AG20443 (cell line): ENCODE measurements around the gene ZMPSTE24.

Experiments
- DNase-seq: peaks from one replicate; pipeline ENCODE4 v3.0.0; 2012; ENCODE audit warnings: low spot score, mixed read lengths

ZMPSTE24 gene

DNA sequence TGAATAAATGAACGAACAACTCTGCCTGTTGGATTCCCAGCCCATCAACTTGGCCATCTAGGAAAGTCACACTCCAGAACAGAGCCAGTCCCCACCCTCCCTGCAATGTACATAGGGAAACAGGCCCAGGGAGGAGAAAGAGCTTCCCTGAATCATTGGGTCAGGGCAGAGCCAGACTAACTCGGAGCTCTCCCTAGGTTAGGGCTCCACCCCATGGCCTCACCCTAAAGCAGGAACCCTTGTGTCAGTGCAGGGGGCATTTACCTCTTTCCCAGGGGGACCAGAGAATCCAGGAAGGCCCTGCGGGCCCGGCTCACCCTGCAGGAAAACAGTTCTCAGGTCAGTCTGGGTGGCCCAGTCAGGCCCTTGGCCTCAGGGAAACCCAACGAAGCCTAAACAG lies 47.4 kb downstream of the ZMPSTE24 start:
- DNase-seq = no peak

DNA sequence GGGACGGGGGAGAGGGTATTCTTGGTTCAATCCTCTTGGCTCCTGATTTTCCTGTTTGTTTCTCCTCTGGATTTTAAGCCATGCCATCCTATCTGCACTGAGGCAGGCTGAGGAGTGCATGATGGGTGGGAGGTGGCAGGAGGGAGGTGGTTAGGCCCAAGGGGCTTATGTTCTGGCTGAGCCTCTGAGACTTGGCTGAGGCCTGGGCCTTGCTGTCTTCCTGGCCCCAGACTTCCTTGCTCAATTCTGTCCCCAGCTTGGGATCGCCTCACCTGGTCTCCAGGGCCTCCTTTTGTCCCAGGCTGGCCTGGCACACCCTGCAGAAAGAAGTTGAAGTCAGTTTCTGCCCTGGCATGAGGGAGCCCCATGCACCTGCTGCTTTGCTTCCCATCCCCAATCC lies 47.8 kb downstream of the ZMPSTE24 start:
- no peak for DNase-seq

DNA sequence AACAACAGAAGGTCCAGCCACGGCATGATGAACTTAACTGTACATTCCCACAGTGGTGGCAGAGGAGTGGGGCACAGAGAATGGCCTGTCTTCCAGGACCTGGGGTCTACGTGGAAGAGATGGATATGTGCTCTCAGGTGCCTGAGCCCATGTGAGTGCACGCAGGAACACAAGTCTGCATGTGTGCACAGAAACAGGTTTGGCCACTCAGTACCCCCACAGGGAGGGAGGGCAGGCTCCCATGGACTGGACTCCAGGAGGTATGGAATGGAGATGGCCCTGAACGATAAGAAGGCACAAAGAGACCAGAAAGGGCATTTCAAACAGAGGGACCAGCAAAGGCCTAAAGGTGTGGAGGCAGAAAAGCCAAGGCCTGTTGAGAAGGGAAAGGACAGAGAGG lies 48.3 kb downstream of the ZMPSTE24 start:
- DNase-seq = no peak

DNA sequence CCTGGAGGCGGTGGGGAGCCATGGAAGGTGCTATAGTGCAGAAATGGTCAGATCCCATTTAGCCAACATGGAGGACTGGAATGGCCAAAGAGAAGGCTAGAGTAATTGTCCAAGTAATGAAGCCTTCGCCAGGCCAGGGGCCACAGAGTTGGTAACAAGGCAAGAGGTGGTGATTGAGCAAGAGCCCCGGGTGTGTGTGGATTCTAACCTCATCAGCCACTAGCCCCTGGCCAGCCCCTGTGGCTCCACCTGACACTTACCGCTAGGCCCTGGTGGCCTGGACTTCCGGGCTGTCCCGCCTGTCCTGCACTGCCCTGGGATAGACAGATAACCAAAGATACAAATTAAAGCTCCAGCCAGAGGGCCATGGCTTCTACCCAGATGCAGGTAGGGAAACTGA lies 49.1 kb downstream of the ZMPSTE24 start:
- no peak for DNase-seq

DNA sequence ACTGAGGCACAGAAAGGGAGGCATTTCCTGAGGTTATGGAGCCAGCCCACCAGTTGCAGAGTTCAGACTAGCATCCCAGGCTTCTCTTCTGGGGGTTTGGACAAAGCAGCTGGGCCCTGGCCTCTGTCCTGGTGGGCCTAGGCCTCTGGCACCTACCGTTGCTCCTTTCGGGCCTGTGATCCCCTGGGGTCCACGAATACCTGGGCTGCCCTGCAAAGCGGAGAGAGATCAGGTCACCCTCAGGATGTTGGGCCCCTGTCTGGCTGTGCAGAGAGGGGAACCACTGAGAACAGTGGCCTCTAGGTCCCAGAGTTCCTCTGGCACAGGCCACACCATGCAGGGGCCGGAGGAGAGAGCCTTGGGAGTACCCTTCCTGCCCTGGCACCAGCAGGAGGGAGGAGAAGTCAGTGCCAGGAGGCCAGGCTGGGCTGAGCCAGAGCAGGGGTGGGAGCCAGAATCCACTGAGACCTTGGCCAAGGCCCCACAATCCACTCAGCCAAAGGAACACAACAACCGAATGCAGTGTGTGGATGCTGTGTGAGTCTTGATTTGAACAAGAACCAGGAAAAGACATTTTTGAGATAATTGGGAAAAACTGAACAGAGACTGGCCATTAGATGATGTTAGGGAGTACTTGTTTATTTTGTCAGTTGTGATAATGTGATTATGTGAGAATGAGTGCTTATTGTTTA lies 50.1 kb downstream of the ZMPSTE24 start:
- DNase-seq = no peak

DNA sequence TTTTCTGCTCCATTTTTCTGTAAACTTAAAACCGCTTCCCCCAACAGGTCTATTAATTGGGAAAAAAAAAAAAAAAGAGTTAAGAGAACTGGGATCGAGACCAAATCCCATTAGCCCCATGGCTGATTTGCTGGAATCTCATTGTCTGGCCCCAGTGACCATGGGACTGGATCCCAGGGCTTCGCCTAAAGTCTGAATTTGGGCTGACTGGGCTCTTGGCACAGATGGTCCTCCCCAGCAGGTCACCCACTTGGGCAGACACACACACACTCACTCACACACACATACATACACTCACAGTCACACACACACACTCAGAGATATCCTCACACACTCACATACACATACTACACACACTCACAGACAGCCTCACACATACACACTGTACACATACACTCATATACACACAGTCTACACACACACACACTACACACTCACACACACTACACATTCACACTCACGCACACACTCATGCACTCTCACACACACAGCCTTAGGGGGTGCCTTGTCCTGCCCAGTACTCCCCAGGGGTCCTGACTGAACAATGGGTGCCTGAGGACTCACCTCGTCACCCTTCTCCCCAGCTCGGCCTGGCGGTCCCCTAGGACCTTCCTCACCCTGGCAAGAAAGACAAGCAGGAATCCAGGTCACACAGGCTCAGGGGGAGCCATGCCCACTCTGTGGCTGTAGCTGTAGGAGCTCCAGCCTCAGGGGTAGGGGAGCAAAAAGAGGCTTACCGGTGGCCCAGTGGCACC lies 51.5 kb downstream of the ZMPSTE24 start:
- no peak for DNase-seq

DNA sequence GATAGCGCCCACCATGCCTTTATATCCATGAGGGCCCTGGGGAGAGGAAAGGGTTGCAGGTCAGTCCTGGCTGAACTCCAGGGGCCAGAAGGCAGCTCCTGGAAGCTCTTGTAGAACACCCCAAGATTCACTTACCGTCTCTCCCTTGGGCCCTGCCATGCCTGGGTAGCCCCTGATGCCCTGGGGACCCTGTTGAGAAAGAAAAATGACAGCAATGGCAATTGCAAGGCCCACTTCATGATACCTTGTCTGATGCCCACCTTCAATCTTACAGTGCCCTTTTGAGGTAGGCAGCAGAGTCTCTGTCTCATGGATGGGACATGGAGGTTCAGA lies 52.1 kb downstream of the ZMPSTE24 start:
- no peak for DNase-seq

DNA sequence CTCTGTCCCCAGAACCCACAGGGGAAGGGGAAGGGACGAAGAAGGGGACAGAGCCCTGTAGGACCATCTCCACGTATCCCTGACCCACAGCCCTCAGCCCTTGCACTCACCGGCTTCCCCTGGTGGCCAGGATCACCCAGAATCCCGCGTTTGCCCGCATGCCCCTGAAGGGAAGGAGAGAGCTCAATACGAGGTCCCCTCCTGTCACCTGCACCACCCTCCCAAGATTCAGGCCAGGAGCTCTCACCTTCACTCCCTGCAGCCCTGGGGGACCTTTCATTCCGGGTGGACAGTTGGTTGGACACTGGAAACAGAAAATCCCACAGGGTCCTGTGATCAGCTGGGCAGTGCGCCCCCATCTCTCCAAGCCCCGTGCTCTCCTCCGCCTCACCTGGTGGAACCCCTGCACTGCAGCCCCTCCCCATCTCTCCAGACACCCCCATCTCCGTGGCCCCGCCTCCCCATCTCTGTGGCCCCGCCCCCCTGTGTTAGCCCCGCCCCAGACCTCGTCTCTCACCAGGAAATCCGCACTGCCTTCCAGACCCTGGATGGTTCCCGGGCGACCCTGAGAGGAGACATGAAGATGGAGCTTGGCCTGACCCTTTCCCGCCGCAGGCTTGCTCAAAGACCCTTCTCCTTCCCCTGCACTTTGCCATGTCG lies 53.1 kb downstream of the ZMPSTE24 start:
- no peak for DNase-seq

DNA sequence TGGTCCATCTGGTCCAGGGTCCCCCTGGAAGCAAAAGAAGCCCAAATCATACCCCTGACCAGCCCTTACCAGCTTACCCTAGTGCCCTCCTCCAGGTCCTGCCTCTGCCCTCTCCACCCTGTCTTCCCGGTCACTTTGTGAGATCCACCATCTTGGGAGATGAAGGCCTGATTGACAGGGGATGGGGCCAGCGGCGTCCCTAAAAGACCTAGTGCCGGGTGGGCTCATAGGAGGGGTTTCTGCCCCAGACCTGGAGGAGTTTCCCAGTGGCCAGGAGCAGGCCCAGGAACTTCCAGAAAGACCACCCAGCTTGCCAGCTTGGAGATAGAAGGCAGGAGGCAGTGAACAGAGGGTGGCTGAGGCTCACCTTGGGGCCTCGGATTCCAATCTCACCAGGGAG lies 53.7 kb downstream of the ZMPSTE24 start:
- no peak for DNase-seq

DNA sequence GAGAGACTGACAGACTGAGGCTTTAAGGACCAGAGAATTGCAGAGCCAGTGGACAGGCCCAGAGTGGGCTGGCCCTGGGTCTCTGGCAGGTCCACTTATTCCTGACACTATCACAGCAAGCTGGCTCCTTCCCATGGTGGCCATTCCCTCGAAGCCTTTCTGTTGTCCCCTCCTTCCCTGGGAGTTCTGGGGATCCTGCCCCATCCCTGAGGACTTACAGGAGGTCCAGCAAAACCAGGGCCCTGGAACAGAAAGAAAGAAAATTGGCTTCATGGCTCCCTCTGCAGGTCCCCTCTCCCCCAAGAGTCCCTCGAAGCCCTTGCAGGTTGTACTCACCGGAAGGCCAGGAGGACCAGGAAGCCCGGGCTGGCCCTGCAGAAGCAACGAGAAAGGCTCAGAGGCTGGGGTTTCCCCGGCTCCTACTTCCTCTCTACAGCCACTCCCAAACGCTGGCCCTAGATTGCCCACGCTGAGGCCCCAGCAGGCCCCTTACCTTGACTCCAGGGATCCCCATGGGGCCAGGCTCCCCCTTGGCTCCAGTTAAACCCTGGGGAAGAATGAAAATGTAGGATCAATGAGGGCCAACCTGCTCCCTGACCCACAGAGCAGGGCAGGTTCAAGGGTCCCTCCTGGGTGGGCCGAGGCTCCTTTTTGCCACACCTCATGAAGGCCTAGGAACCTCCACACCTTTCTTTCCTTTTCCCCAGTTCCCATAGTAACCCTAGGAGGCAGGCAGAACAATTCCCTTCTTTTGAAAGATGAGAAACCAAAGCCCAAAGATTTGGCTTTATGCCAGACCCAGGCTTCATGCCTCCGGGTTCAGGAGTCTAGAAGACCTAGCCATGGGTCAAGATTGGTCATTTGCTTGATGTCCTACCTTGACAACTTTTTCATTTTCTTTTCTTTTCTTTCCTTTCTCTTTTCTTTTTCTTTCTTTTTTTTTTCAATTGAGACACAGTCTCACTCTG lies 54.5 kb downstream of the ZMPSTE24 start:
- no peak for DNase-seq

DNA sequence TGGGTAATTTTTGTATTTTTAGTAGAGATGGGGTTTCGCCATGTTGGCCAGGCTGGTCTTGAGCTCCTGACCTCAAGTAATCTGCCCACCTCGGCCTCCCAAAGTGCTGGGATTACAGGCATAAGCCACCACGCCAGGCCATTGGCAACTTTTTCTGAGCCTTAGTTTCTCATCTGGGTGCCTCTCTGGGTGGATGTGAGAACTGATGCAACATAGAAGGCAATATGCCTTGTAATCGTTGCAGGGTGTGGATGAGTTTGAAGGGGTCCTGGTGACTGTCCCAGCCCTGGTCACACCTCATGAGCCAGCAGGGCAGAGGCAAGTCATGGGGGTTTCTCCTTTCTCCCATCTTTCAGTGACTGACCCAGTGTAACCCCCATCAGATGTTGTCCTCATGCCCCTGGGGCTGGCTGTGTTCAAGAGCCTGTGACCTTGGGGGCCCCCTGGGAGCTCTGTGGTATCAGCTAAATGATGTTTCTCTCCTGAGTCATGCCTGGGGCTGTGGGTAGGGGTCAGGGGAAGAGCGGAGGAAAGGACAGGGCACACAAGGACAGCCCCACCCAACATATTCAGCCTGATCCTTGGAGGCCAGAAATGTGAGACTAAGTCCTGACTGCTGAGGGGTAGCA lies 55.4 kb downstream of the ZMPSTE24 start:
- peak; percentile 45 for DNase-seq

DNA sequence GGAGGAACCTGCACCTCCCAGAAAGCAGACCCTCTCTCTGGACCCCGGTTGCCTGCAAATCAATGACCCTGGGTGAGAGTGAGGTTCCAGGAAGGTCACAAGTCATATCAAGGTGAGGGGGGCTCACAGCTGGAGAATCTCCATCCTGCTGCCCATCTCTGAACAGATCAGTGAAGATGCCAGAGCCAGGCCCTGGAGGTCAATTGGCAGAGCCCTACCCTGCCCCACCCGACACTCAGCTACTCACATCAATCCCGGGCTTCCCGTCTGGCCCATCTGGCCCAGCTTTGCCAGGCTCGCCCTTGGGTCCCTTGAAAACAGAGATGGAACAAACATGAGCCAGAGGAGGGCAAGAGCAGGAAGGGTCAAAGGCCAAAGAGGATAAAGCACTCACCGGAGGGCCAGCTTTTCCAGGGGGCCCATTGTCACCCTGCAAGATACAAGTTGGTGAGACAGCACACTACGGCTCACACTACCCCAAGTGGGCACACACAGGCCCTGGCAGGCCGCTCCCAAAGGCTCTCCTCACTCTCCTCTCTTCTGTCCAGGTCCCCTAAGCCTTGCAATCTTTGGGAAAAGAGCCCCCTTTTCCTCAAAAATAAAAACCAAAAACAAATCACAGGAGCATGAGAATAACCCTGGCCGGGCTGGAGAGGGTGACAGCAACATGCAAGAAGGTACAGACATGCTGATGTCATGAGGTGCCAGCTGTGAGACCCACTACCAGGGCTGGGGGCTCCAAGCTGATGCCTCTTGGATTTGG lies 56.1 kb downstream of the ZMPSTE24 start:
- no peak for DNase-seq

DNA sequence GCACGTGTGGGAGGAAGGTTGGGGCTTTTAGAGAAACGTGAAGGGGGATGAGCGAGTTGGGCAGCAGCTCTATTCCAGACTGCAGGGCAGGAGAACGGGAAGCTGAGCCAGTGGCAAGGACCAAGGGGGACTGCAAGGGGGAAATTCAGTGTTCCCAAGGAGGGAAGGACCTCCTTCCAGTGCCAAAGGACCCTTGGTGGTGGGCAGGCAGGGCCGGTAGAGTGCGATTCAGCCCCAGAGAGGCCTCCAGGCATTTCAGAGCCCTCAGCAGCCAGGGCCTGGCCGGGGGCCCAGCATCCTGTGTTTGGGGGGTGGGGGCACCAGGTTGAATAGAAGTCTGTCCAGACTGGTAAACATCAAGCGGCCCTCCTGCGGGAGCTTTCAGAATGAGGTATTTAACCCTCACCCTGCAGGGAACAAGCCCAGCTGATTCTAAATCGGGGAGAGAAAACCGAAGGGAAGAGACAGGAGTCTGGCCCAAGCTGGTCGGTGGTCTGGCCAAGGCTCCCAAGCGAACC lies 56.7 kb downstream of the ZMPSTE24 start:
- DNase-seq = no peak

DNA sequence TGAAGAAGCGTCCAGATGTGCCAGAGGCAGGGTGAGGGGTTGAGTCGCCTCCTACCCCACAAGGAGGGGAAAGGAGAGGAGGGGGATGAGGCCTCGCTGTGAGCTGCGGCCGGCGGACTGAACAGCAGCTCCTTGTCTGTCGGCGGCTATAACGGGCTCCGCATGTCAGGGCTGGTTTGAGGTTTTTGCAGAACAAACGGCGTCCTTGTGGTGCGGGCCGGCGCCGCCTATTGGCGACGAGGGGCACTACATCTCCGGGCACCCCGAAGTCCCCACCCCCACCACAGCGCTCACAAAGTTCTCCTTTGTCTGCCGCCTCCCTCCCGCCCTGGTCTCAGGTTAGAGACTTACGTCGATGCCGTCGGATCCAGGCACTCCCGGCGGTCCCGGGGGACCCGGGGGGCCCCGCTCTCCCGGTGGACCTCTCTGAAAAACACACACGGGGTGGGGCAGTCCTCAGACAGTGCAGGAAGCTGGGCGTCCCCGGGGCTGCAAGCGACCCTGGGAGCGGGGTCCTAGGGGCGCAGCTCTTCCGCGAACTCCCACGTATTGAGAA lies 57.3 kb downstream of the ZMPSTE24 start:
- peak; percentile 94 for DNase-seq

DNA sequence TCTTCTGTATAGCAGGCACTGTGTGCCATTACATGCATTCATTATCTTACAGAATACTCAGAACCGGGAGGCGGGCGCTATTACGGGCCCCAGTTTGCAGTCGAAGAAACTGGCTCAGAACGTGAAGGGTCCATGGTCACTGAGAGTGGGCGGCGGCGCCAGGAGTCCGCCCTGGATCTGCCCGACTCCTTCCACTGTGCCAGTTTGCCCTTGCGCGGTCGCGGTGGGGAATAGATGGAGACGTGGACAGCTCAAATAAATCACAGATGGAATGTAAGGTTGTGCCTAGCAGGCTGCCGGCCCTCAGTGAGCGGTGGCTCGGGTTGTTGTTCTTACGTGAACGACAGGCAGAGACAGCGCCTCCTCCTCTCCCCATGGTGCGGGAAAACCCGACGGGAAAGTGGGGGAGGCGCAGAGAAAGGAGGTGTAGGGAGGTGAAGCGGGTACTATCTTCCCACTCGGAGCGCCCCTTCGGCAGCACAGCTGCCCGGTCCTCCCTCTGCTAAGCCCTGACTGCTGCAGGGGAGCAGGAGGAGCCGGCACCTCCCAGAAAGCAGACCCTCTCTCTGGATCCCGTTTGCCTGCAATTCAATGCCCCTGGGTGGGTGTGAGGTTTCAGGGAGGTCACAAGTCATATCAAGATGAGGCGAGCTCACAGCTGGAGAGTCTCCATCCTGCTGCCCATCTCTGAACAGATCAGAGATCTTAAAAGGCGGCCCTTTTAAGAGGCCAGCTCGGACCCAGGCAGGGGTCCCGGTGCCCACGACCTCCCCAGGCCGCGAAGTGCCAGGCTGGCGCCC lies 58.0 kb downstream of the ZMPSTE24 start:
- no peak for DNase-seq

DNA sequence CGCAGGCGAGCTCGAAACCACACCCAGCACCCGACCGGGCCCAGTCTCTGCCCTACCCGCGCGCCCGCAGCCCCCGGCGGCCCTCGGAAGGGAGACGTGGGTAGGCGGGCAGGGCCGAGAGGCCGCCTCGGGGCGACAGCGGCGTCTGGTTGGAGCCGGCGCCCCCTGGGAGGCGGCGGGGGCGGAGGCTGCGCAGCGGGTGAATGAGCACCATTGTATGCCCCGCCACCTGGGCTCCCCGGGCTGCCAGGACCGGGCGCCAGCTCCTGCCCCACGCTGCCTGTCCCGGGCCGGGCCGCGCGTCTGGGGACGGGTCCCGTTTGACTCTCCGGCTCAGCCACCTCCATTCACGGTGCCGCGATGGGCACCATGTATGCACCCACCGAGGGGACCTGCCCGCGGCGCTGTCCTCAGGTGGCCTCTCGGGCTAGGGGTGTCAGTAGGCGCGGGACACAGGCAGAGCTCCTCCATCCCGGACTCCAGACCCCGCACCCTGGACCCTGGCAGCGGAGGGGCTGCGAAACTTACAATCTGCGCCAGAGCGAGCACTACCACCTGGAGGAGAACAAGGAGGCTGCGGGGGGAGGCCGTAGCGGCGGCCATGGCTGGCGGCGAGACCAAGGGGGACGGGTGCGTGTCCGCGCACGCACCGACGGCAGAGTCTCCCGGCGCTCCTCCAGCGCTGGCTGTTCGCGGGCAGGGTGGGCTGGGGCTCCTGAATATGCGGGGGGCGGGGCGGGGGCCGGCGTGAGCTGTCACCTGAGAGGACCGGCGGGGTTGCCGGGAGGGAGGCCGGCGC lies 58.8 kb downstream of the ZMPSTE24 start, which contains the start of gene COL9A2:
Gene COL9A2 (minus strand): TSS at position 692 of the 799 bp plus-strand sequence. CDS start 89 bp downstream, at position 603.
- DNase-seq = peak; percentile 48

DNA sequence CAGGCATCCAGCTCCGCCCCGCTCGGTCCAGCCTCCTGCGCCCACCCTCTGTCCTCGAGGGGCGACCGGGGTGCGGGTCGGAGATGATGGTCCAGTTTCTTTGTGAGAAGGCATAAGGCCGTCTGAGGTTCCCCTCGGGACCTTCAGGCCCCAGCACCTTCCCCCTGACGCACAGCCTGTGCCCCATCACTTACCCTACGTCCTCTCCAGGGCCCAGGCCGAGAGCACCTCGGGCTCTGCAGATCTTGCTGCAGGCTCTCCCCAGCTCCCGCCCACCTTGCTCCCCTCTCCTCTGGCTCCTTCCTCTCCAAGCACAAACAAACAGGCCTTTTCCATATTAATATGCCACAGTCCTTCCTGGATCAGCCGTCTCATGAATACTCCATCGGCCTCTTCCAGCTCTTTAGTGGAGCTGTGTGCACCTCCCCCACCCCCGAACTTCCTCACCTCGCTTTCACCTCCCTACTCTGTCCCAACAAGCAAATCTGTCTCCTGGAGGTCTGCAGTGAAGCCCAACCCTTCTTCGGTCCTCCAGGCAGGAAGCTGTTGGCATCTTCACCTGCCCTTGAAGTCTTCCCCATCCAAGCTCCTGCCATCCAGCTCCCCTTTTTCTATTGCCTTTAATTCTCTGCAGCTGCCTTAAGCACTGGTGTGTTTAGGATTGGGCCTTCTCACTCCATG lies 59.5 kb downstream of the ZMPSTE24 start:
- no peak for DNase-seq

DNA sequence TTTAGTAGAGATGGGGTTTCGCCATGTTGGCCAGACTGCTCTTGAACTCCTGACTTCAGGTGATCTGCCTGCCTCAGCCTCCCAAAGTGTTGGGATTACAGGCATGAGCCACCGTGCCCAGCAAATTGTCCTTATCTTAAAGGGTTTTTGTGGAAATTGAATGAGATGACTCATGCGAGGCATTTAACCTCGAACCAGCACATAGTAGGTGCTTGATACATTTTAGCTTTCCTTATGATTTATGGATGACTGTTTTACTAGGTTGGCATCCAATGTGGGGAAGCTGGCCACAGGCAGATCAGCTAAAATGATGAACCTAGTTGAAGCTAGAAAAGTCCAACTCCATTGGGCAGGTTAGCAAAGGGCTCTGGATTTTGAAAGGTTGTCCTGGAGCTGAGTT lies 60.4 kb downstream of the ZMPSTE24 start:
- DNase-seq = no peak
